ENCODE measurements around the gene IRX2. TPM values are rescaled to one million over a fixed set of nuclear protein-coding genes. Genes with fewer than 3 reads are reported as not detected.

Gene IRX2
- total and polyA plus RNA-seq, 8 donors = 32.4 to 72.0 (median 63.3) TPM

- Histone ChIP-seq H3K27me3 (peaks cover 0 to 11% of the 10 kb centered on the region in 2 donors), H3K36me3 (no peaks in the 10 kb centered on the region), H3K4me1 (no peaks in the 10 kb centered on the region), H3K9me3 (no peaks in the 10 kb centered on the region), H3K27ac (no peak overlapping the region), H3K4me3 (no peak overlapping the region)
- ATAC-seq = no peak
- DNase-seq = no peak
- no peak for TF ChIP-seq CTCF (IDR thresholded peaks at IDR 0.05)
- intact Hi-C loops (cut with DNase I) = no loop called here
Observed at GRCh38 chr5:2698581-2698980, 52.9 kb downstream of the IRX2 start.

GRCh38 chr5:2697446-2698200 lies 53.9 kb downstream of the IRX2 start:
- DNase-seq (no peak), ATAC-seq (no peak)
- TF ChIP-seq CTCF (IDR thresholded peaks at IDR 0.05) = no peak
- no peak overlapping the region for H3K27ac ChIP-seq
- no peaks in the 10 kb centered on the region for H3K36me3 ChIP-seq
- intact Hi-C loops (cut with DNase I) = no loop called here
- no peak overlapping the region for H3K4me3 ChIP-seq
- no peaks in the 10 kb centered on the region for H3K9me3 ChIP-seq
- H3K27me3 ChIP-seq = peaks cover 0 to 11% of the 10 kb centered on the region in 2 donors
- H3K4me1 ChIP-seq = no peaks in the 10 kb centered on the region

- H3K4me1 ChIP-seq = no peaks in the 10 kb centered on the region
- intact Hi-C loops (cut with DNase I) = no loop called here
Observed at GRCh38 chr5:2697041-2697440, 54.4 kb downstream of the IRX2 start.

More at GRCh38 chr5:2697041-2697440, 54.4 kb downstream of the IRX2 start:
- Histone ChIP-seq H3K36me3 (no peaks in the 10 kb centered on the region), H3K4me3 (no peak overlapping the region), H3K27me3 (peaks cover 0 to 10% of the 10 kb centered on the region in 2 donors), H3K27ac (no peak overlapping the region), H3K9me3 (peaks cover 0 to 3% of the 10 kb centered on the region in 2 donors)
- ATAC-seq = no peak
- no peak for TF ChIP-seq CTCF (IDR thresholded peaks at IDR 0.05)
- DNase-seq = no peak
